Suprapubic skin (tissue), 4 donors: ENCODE measurements around the gene SORL1-AS1.
A peak's percentile ranks its signal among the peaks of the same experiment; 100 is the strongest.

Experiments used
- DNase-seq, 2 donors: peaks; one replicate each; pipeline ENCODE4 v3.0.0-alpha.2; 2019; ENCODE audit warnings: low spot score in 2 of 2
- H3K27ac ChIP-seq: fragments of 200-600 bp; sonication (generic); one replicate; pipeline ENCODE4 v1.5.1; 2019
- H3K27me3 ChIP-seq: fragments of 200-600 bp; sonication (generic); one replicate; pipeline ENCODE4 v1.5.1; 2019
- H3K36me3 ChIP-seq: fragments of 200-600 bp; sonication (generic); one replicate; pipeline ENCODE4 v1.5.1; 2019
- H3K4me1 ChIP-seq: fragments of 200-600 bp; sonication (generic); one replicate; pipeline ENCODE4 v1.5.1; 2019
- H3K4me3 ChIP-seq: fragments of 200-600 bp; sonication (generic); one replicate; pipeline ENCODE4 v1.5.1; 2019; ENCODE audit warnings: mild to moderate bottlenecking
- H3K9me3 ChIP-seq: fragments of 200-600 bp; sonication (generic); one replicate; pipeline ENCODE4 v1.5.1; 2019
- EP300 ChIP-seq: sonication (generic); formaldehyde crosslinking; IDR thresholded peaks from one replicate; pipeline ENCODE4 v1.6.1; 2017; ENCODE audit warnings: antibody characterized with exemption
- POLR2A ChIP-seq, 2 donors: fragments of 450-650 bp; IDR thresholded peaks; one replicate each; pipeline ENCODE4 v1.6.1; 2017; ENCODE audit warnings: antibody characterized with exemption in 2 of 2, mild to moderate bottlenecking in 2 of 2, moderate library complexity in 2 of 2
- POLR2AphosphoS5 ChIP-seq, 3 donors: sonication (generic); formaldehyde crosslinking; IDR thresholded peaks; one replicate each; pipeline ENCODE4 v1.6.1; 2017; ENCODE audit warnings: antibody characterized with exemption in 3 of 3
- WGBS: methylation state at CpG from one replicate; pipeline ENCODE4 v1.1.5; 2018; 5-methylcytosine and 5-hydroxymethylcytosine counted together
- TF ChIP-seq, protein P1 (sequence below), 2 donors: fragments of 200-600 bp in 1 of 2; fragments of 450-650 bp in 1 of 2; sonication (generic) in 1 of 2; IDR thresholded peaks; one replicate each; pipeline ENCODE4 v1.5.1; 2016 to 2019; ENCODE audit warnings: antibody characterized with exemption in 2 of 2, mild to moderate bottlenecking in 1 of 2, moderate library complexity in 1 of 2

Gene SORL1-AS1

DNA sequence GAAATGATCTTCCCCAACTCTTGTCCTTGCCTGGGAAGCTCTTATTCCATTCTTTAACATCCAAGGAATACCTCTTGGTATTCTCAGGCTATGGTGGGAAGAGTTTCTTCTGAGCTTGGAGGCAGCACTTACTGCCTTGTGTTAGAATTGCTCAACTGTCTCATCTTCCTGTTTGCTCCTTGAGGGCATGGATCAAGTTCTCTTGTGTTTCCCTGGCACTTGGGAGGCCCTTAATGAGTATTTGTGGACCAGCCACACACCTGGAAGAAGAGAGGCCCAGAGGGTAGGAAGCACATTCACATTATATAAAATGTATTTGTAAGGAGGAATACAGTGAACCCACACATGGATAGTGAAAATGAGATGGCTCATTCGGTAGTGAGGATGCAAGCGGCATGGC is 3.4 kb upstream of the SORL1-AS1 start:
- Histone ChIP-seq H3K4me1 (peaks cover 17% of the 10 kb centered on the region), H3K4me3 (no peak overlapping the region), H3K36me3 (no peaks in the 10 kb centered on the region), H3K27me3 (peaks cover 13% of the 10 kb centered on the region), H3K27ac (no peak overlapping the region), H3K9me3 (no peaks in the 10 kb centered on the region)
- WGBS = 90% methylated on average over 2 of the region's 2 CpGs
- TF ChIP-seq, protein P1, sequence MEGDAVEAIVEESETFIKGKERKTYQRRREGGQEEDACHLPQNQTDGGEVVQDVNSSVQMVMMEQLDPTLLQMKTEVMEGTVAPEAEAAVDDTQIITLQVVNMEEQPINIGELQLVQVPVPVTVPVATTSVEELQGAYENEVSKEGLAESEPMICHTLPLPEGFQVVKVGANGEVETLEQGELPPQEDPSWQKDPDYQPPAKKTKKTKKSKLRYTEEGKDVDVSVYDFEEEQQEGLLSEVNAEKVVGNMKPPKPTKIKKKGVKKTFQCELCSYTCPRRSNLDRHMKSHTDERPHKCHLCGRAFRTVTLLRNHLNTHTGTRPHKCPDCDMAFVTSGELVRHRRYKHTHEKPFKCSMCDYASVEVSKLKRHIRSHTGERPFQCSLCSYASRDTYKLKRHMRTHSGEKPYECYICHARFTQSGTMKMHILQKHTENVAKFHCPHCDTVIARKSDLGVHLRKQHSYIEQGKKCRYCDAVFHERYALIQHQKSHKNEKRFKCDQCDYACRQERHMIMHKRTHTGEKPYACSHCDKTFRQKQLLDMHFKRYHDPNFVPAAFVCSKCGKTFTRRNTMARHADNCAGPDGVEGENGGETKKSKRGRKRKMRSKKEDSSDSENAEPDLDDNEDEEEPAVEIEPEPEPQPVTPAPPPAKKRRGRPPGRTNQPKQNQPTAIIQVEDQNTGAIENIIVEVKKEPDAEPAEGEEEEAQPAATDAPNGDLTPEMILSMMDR (IDR thresholded peaks at IDR 0.05) = no peak
- TF ChIP-seq POLR2A (IDR thresholded peaks at IDR 0.05) (no peak), POLR2AphosphoS5 (IDR thresholded peaks at IDR 0.05) (no peak), EP300 (no peak)
- DNase-seq = no peak

DNA sequence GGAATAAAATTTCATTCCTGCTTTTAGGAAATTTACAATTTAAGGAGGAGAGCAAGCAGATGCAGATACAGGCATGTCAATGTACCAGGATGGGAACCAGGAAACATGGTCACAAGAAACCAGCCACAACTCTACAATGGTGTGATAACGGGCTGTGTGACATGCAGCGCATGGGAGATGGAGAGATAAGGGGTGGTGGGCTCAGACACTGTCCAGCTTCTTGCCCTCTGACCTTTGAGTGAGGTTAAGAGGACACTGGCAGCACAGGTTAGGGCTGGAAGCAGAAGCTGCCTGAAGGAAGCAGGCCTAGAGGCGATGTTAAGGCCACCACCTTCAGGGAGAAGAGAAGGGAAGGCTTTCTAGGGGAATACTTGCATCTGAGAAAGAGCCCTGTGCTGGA is 2.3 kb upstream of the SORL1-AS1 start:
- H3K36me3 ChIP-seq = no peaks in the 10 kb centered on the region
- H3K4me3 ChIP-seq = no peak overlapping the region
- H3K9me3 ChIP-seq = no peaks in the 10 kb centered on the region
- DNase-seq = no peak
- peaks cover 14% of the 10 kb centered on the region for H3K27me3 ChIP-seq
- no peak overlapping the region for H3K27ac ChIP-seq
- WGBS = 87% methylated on average over 3 of the region's 3 CpGs
- TF ChIP-seq EP300 (no peak), POLR2AphosphoS5 (IDR thresholded peaks at IDR 0.05) (no peak), POLR2A (IDR thresholded peaks at IDR 0.05) (no peak)
- TF ChIP-seq, protein P1 (IDR thresholded peaks at IDR 0.05) = no peak
- H3K4me1 ChIP-seq = peaks cover 26% of the 10 kb centered on the region

DNA sequence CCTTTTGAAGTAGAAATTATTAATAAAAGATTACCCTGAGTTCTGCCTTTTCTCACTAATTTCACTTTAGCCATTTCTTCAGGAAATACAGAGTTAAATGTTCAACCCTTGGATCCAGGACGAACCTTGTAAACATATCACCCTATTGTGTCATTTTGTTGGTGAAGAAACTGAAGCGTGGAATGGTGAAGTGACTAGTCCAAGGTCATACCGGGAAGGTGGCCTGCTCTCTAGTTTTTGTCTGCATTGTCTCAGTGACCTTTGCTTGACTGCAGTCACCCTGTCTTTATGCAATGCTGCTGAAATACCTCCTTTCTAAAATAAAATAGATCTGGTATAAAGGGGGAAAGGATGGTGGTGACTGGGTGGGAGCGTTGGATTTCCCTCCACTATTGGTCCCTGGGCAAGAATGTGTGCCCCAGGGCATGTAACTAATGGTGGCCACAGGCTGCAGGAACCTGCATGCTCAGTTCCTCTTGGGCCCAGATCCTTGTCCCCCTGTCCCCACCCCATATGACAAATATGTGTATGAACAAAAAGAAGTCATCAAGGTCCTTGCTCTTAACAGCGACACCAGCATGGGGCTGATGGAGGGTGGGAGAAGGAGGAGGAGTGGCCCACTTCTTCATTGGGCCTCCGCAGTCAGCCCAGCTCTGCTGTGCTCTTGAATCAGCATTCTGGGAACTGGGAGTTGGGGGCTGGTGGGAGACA is 977 bp upstream of the SORL1-AS1 start:
- H3K4me3 ChIP-seq = no peak overlapping the region
- no peak for DNase-seq
- peaks cover 14% of the 10 kb centered on the region for H3K27me3 ChIP-seq
- H3K4me1 ChIP-seq = peaks cover 27% of the 10 kb centered on the region
- H3K27ac ChIP-seq = no peak overlapping the region
- H3K36me3 ChIP-seq = no peaks in the 10 kb centered on the region
- TF ChIP-seq POLR2A (IDR thresholded peaks at IDR 0.05) = no peak
- WGBS = 79% methylated on average over 6 of the region's 6 CpGs
- no peaks in the 10 kb centered on the region for H3K9me3 ChIP-seq

DNA sequence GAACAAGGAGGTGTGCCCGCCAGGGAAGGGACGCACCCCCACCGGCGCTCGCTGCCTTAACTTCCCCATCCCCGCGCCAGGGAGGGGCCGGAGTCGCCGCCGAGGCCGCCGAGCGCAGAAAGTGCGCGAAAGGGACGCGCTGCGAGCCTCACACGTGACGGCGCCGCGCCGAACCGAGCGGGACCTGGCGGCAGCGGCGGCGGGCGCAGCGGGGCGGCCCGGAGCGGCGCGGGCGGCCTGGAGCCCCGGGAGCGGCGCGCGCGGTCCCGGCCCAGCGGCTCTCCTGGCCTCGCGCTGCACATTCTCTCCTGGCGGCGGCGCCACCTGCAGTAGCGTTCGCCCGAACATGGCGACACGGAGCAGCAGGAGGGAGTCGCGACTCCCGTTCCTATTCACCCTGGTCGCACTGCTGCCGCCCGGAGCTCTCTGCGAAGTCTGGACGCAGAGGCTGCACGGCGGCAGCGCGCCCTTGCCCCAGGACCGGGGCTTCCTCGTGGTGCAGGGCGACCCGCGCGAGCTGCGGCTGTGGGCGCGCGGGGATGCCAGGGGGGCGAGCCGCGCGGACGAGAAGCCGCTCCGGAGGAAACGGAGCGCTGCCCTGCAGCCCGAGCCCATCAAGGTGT is 670 bp downstream of the SORL1-AS1 start, which contains the start of gene SORL1:
SORL1 (plus strand) TSS at position 329 of the 623 bp plus-strand sequence; CDS start at position 347, 18 bp downstream.
- peak in 1 of 2 donors; percentile 76 for DNase-seq
- Histone ChIP-seq H3K9me3 (no peaks in the 10 kb centered on the region), H3K4me3 (peak within 1 kb of the TSS; percentile 86), H3K4me1 (peaks cover 27% of the 10 kb centered on the region), H3K27ac (peak within 1 kb of the TSS; percentile 77), H3K36me3 (no peaks in the 10 kb centered on the region), H3K27me3 (peaks cover 14% of the 10 kb centered on the region)
- TF ChIP-seq, protein P1 (IDR thresholded peaks at IDR 0.05) = peak; percentile 35 to 57
- TF ChIP-seq POLR2A (IDR thresholded peaks at IDR 0.05) (no peak), EP300 (no peak), POLR2AphosphoS5 (IDR thresholded peaks at IDR 0.05) (no peak)
- WGBS = 3% methylated on average over 20 of the region's 89 CpGs

DNA sequence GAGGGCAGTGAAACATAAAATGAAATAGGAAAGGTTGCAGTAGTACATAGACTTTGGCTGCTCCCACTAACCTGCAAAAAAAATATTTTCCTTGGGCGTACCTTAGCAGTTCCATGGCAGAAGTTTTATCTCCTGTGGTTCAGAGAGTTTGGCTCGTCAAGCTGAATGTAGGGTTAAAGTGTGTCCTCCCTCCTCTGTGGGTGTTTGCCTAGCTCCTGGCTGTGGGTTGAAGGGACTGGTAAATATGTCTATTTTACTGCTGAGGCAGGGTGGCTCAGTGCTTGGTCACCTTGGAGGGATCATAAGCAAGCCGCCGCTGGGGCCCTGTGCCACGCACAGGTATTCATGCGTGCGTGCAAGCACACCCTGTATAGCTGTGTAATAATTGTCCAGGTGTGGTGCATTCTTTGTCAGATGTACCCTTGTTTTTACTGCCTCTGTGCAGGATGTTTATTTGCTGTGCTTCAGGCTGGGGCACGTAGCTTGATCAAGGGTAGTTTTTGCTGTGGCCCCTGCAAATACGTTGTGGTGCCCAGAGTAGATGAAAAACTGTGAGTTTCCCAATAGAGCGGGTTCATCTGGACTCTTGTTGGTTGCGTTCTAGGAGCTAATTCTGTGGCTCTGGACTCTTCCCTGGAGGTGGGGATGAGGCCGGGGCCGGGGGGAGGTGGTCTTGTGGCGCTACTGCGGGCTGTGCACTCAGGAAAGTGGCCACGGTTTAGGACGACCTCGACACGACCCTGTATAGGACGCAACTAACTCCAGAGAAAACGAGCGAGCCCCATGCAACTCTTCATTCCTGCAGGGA is 1.4 kb downstream of the SORL1-AS1 start:
- TF ChIP-seq POLR2A (IDR thresholded peaks at IDR 0.05) = no peak
- no peak for TF ChIP-seq POLR2AphosphoS5 (IDR thresholded peaks at IDR 0.05)
- TF ChIP-seq EP300 = no peak
- TF ChIP-seq, protein P1 (IDR thresholded peaks at IDR 0.05) = no peak
- Histone ChIP-seq H3K4me1 (peaks cover 27% of the 10 kb centered on the region), H3K4me3 (peak overlapping the region; percentile 86), H3K27me3 (peaks cover 14% of the 10 kb centered on the region), H3K9me3 (no peaks in the 10 kb centered on the region), H3K27ac (peak overlapping the region; percentile 45), H3K36me3 (no peaks in the 10 kb centered on the region)
- 15% methylated on average over 22 of the region's 22 CpGs for WGBS
- no peak for DNase-seq
